Mucosa of rectum (tissue), 2 donors: ENCODE results near the gene TOM1L2.
"Not testable (repeated sequence)": the region's sequence is repeated elsewhere in the genome, so short reads cannot be mapped to it uniquely, and the experiment has no call there.

Experiments
- H3K27ac ChIP-seq, 2 donors: one replicate each; pipeline ENCODE4 v1.7.0; 2013; ENCODE audit warnings: inconsistent platforms in 2 of 2, low read depth in 2 of 2, low read length in 2 of 2
- H3K27me3 ChIP-seq, 2 donors: one replicate each; pipeline ENCODE4 v1.7.0; 2013; ENCODE audit warnings: low read length in 2 of 2; ENCODE audit not compliant: control insufficient read depth in 2 of 2, insufficient read depth in 2 of 2
- H3K36me3 ChIP-seq, 2 donors: one replicate each; pipeline ENCODE4 v1.7.0; 2013; ENCODE audit warnings: low read length in 2 of 2; ENCODE audit not compliant: control insufficient read depth in 2 of 2, insufficient read depth in 2 of 2
- H3K4me1 ChIP-seq, 2 donors: one replicate each; pipeline ENCODE4 v1.7.0; 2013; ENCODE audit warnings: low read length in 2 of 2, mild to moderate bottlenecking in 1 of 2; ENCODE audit not compliant: control insufficient read depth in 2 of 2, insufficient read depth in 2 of 2
- H3K4me3 ChIP-seq, 2 donors: one replicate each; pipeline ENCODE4 v1.7.0; 2013; ENCODE audit warnings: low read length in 2 of 2
- H3K9ac ChIP-seq, 2 donors: one replicate each; pipeline ENCODE4 v1.7.0; 2013; ENCODE audit warnings: low read length in 2 of 2, low read depth in 1 of 2, mild to moderate bottlenecking in 1 of 2
- H3K9me3 ChIP-seq, 2 donors: one replicate each; pipeline ENCODE4 v1.7.0; 2013; ENCODE audit warnings: low read length in 2 of 2; ENCODE audit not compliant: control insufficient read depth in 2 of 2
- donor health status: healthy.
- donor health status: Normal muscosa, but diverticular disease.

The TOM1L2 gene

DNA sequence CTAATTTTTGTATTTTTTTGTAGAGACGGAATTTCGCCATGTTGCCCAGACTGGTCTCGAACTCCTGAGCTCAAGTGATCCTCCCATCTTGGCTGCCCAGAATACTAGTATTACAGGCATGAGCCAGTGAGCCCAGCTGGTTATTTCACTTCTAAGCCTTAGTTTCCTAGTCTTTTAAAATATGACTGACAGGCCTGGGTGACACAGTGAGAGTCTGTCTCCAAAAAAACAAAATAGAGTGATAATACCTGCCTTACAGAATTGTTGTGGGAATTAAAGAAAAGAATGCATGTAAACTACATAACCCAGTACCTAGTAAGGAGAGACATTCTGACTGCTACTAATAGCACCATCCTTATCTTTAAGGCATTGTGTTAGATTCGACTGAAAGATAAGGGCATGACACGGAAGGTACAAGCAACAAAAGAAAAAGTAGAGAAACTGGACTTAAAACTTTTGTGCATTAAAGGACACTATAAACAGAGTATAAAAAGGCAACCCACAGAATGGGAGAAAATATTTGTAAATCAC lies 11.6 kb downstream of the TOM1L2 start:
- no peaks in the 10 kb centered on the region for H3K27me3 ChIP-seq
- peak overlapping the region in 1 of 2 donors; percentile 1 for H3K9ac ChIP-seq
- no peaks in the 10 kb centered on the region for H3K9me3 ChIP-seq
- no peaks in the 10 kb centered on the region for H3K36me3 ChIP-seq
- H3K4me1 ChIP-seq: peaks cover 27 to 46% of the 10 kb centered on the region in 2 donors
- peak overlapping the region; percentile 17 to 93 for H3K27ac ChIP-seq
- H3K4me3 ChIP-seq: no peak overlapping the region

- H3K27me3 ChIP-seq: no peaks in the 10 kb centered on the region
- H3K4me1 ChIP-seq: peaks cover 27 to 46% of the 10 kb centered on the region in 2 donors
- peak overlapping the region; percentile 1 to 60 for H3K9ac ChIP-seq
- H3K9me3 ChIP-seq: no peaks in the 10 kb centered on the region
- H3K4me3 ChIP-seq: peak overlapping the region; percentile 16 to 60
- H3K27ac ChIP-seq: peak overlapping the region; percentile 78 to 93
- peaks cover 2 to 3% of the 10 kb centered on the region in 2 donors for H3K36me3 ChIP-seq
Measured at GRCh38 chr17:17959520-17960361, 12.5 kb downstream of the TOM1L2 start.

DNA sequence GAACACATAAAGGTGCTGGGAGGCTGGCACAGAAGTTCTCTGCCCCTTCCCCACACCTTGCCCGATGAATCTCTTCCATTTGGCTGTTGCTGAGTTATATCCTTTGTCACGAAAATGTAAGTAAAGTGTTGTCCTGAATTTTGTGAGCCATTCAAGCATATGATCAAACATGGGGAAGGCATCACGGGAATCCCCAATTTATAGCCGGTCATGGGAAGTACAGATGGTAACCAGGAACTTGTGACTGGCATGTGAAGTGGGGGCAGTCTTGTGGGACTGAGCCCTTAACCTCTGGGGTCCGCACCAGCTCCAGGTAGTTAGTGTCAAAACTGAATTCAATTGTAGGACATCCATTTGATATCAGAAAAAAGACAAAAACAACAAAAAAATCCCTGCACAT lies 13.2 kb downstream of the TOM1L2 start:
- H3K27ac ChIP-seq: peak overlapping the region; percentile 78 to 93
- H3K36me3 ChIP-seq: peaks cover 2 to 5% of the 10 kb centered on the region in 2 donors
- peak overlapping the region; percentile 20 to 33 for H3K4me3 ChIP-seq
- H3K9ac ChIP-seq: peak overlapping the region; percentile 0 to 60
- no peaks in the 10 kb centered on the region for H3K9me3 ChIP-seq
- H3K27me3 ChIP-seq: no peaks in the 10 kb centered on the region
- H3K4me1 ChIP-seq: peaks cover 27 to 45% of the 10 kb centered on the region in 2 donors

DNA sequence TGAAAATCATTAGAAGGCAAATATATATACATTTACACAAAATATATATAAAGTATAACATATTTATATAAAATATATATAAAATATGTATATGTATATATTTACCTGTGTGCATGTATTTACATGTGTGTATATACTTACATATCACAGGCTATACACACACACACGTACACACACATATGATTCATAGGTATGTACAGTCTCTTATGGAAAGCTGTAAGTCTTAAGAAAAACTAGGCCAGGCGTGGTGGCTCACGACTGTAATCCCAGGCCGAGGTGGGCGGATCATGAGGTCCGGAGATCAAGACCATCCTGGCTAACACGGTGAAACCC lies 14.7 kb downstream of the TOM1L2 start:
- H3K27me3 ChIP-seq: no peaks in the 10 kb centered on the region
- H3K9ac ChIP-seq: peak overlapping the region in 1 of 2 donors; percentile 43
- peaks cover 2 to 5% of the 10 kb centered on the region in 2 donors for H3K36me3 ChIP-seq
- peaks cover 27 to 42% of the 10 kb centered on the region in 2 donors for H3K4me1 ChIP-seq
- peak overlapping the region in 1 of 2 donors; percentile 26 for H3K4me3 ChIP-seq
- no peaks in the 10 kb centered on the region for H3K9me3 ChIP-seq
- H3K27ac ChIP-seq: peak overlapping the region; percentile 78 to 93

DNA sequence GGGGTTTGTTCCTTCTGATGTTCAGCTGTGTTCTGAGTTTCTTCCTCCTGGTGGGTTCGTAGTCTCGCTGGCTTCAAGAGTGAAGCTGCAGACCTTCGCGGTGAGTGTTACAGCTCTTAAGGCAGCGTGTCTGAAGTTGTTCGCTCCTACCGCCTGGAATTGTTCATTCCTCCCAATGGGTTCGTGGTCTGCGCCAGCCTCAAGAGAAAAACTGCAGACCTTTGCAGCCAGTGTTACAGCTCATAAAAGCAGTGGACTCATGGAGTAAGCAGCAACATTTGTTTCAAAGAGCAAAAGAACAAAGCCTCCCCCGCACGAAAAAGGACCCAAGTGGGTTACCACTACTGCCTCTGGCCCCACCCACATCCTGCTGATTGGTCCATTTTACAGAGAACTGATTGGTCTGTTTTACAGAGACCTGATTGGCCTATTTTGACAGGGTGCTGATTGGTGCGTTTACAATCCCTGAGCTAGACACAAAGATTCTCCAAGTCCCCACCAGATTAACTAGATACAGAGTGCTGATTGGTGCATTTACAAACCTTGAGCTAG lies 16.3 kb downstream of the TOM1L2 start:
- not testable (repeated sequence) for H3K36me3 ChIP-seq, H3K9ac ChIP-seq, H3K9me3 ChIP-seq, H3K27ac ChIP-seq, H3K27me3 ChIP-seq, H3K4me3 ChIP-seq
- peaks cover 25 to 42% of the 10 kb centered on the region in 2 donors for H3K4me1 ChIP-seq

DNA sequence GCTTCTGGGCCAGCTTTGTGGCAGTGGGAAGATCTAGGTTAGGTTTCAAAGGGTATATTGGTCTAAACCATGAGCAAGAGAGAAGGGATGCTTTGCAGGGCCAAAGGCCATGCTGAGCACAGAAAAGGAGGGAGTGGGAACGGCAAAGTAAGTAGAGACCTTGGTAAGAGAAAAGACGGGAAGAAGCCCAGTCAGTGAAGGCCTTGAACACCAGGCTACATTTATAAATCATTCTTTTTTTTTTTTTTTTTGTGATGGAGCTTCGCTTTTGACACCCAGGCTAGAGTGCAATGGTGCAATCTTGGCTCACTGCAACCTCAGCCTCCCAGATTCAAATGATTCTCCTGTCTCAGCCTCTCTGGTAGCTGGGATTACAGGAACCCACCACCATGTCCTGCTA lies 18.1 kb downstream of the TOM1L2 start:
- H3K9me3 ChIP-seq: no peaks in the 10 kb centered on the region

GRCh38 chr17:17952691-17953090 lies 19.5 kb downstream of the TOM1L2 start:
- no peak overlapping the region for H3K27ac ChIP-seq
- no peak overlapping the region for H3K9ac ChIP-seq
- H3K4me1 ChIP-seq: peaks cover 4 to 13% of the 10 kb centered on the region in 2 donors
- H3K9me3 ChIP-seq: no peaks in the 10 kb centered on the region
- no peak overlapping the region for H3K4me3 ChIP-seq
- no peaks in the 10 kb centered on the region for H3K27me3 ChIP-seq
- peaks cover 2 to 5% of the 10 kb centered on the region in 2 donors for H3K36me3 ChIP-seq

More for the DNA sequence above, 18.1 kb downstream of the TOM1L2 start:
- Histone ChIP-seq H3K4me1 (peaks cover 10 to 25% of the 10 kb centered on the region in 2 donors), H3K27me3 (no peaks in the 10 kb centered on the region), H3K4me3 (no peak overlapping the region), H3K27ac (no peak overlapping the region), H3K36me3 (peaks cover 2 to 5% of the 10 kb centered on the region in 2 donors), H3K9ac (no peak overlapping the region)

DNA sequence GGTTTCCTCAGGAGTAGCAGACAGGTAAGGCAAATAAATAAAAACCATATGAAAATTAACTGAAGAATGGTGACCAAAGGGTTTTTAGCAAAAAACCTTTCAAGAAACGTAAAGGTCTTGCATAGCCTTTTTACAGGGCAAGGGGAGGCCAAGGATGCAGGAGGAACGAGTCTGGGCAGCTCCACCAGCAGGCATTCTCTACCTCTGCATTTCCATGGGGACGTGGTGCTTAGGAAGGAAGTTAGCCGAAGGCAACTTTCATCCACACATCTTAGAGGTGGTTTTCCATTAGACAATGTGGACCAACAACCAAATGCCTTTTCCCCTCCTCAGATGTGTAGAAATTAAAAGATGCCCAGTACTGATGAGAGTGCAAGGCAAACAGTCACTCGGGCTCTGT lies 20.7 kb downstream of the TOM1L2 start:
- Histone ChIP-seq H3K9ac (no peak overlapping the region), H3K27ac (no peak overlapping the region), H3K27me3 (no peaks in the 10 kb centered on the region), H3K4me1 (peaks cover 0 to 1% of the 10 kb centered on the region in 2 donors), H3K36me3 (peaks cover 2 to 5% of the 10 kb centered on the region in 2 donors), H3K9me3 (no peaks in the 10 kb centered on the region), H3K4me3 (no peak overlapping the region)

- peaks cover 2 to 5% of the 10 kb centered on the region in 2 donors for H3K36me3 ChIP-seq
Measured at GRCh38 chr17:17950806-17951205, 21.4 kb downstream of the TOM1L2 start.

DNA sequence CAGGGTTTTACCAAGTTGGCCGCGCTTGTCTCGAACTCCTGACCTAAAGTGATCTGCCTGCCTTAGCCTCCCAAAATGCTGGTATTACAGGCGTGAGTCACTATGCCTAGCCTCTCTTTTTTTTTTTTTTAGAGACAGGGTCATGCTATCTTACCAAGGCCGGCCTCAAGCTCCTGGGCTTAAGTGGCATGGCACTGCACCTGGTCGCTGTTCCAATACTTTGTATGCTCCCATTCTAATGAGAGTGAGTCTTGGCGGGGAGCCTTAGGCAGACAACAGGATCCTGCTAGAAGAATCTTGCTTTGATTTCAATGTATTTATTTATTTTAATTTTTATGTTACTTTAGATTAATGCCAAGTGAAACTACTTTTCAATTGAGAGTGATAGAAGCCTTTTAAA lies 21.9 kb downstream of the TOM1L2 start:
- H3K4me3 ChIP-seq: no peak overlapping the region
- H3K27me3 ChIP-seq: no peaks in the 10 kb centered on the region
- no peak overlapping the region for H3K9ac ChIP-seq
- peaks cover 2 to 5% of the 10 kb centered on the region in 2 donors for H3K36me3 ChIP-seq
- no peaks in the 10 kb centered on the region for H3K9me3 ChIP-seq
- H3K4me1 ChIP-seq: no peaks in the 10 kb centered on the region
- no peak overlapping the region for H3K27ac ChIP-seq

More at GRCh38 chr17:17950806-17951205, 21.4 kb downstream of the TOM1L2 start:
- Histone ChIP-seq H3K9me3 (no peaks in the 10 kb centered on the region), H3K9ac (no peak overlapping the region), H3K4me3 (no peak overlapping the region), H3K27me3 (no peaks in the 10 kb centered on the region), H3K4me1 (no peaks in the 10 kb centered on the region), H3K27ac (no peak overlapping the region)
